Urothelium cell line (cell line): ENCODE measurements around the gene AGPAT1.

Experiments
- DNase-seq: peaks from one replicate; pipeline ENCODE4 v3.0.0; 2011; ENCODE audit warnings: low spot score, mixed read lengths
- FAIRE-seq: peaks from 2 replicates; lab custom pipeline; 2011; peaks lifted over from hg19 to GRCh38; lab: Jason Lieb, UNC

Gene AGPAT1

GRCh38 chr6:32127409-32127716 lies 48.5 kb downstream of the AGPAT1 start:
- DNase-seq (no peak), FAIRE-seq (no peak)

- DNase-seq (no peak), FAIRE-seq (no peak)
These were observed 49.0 kb downstream of the AGPAT1 start for GRCh38 chr6:32126880-32127279.

GRCh38 chr6:32123681-32124080 lies 52.2 kb downstream of the AGPAT1 start:
- DNase-seq (no peak), FAIRE-seq (no peak)

GRCh38 chr6:32120573-32121059 lies 55.3 kb downstream of the AGPAT1 start:
- DNase-seq (no peak), FAIRE-seq (no peak)

- DNase-seq (peak; percentile 81), FAIRE-seq (no peak)
These were observed 56.9 kb downstream of the AGPAT1 start for GRCh38 chr6:32118782-32119628.
